HG02678 (cell line): ENCODE data around the gene ZNF519.
"Not testable (repeated sequence)": the region's sequence is repeated elsewhere in the genome, so short reads cannot be mapped to it uniquely, and the experiment has no call there.

Experiments
- ATAC-seq: cut with Tn5 transposase; IDR thresholded peaks from one replicate; pipeline ENCODE4 v1.9.1; 2021; ENCODE audit warnings: mild to moderate bottlenecking, moderate library complexity; ENCODE audit not compliant: unreplicated experiment

Gene ZNF519

DNA sequence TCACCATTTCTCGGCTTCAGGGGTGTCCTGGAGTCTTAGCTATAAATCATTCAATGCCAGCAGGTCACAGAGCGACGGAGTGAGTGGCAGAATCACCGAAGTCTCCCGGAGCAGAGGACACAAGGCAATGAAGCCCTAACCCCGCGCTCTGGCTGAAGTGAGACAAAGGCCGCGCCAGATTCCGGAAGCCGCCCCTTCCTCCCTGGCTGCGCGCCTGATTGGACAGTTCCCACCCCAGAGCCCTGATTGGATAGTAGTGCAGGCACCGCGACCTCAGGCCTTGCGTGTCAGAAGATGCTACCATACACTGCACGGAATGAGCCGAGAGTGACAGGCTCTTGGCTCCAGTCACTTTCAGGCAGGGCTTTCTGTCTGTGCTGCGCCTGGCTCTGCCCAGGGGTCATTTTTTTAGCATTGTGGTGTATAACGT is at the start of gene ZNF519:
Gene ZNF519, minus strand, starts transcription at position 165 of the 430 bp plus-strand sequence. Its CDS starts 158 bp downstream, at position 7.
- peak; percentile 100 for ATAC-seq

DNA sequence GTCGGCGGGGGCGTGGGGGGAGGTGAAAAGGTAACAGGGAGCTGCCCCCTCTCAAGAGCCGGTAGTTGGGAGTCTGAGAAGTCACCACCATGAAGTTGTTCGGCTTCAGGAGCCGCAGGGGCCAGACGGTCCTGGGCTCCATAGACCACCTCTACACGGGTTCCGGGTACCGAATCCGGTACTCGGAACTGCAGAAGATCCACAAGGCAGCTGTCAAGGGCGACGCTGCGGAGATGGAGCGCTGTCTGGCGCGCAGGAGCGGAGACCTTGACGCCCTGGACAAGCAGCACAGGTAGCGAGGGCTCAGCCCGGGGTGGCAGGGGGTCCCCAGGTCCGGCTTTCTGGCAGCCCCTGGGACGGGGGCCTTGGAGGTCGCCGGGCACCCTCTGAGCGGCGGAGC is 47.1 kb upstream of the ZNF519 start:
- ATAC-seq: no peak

DNA sequence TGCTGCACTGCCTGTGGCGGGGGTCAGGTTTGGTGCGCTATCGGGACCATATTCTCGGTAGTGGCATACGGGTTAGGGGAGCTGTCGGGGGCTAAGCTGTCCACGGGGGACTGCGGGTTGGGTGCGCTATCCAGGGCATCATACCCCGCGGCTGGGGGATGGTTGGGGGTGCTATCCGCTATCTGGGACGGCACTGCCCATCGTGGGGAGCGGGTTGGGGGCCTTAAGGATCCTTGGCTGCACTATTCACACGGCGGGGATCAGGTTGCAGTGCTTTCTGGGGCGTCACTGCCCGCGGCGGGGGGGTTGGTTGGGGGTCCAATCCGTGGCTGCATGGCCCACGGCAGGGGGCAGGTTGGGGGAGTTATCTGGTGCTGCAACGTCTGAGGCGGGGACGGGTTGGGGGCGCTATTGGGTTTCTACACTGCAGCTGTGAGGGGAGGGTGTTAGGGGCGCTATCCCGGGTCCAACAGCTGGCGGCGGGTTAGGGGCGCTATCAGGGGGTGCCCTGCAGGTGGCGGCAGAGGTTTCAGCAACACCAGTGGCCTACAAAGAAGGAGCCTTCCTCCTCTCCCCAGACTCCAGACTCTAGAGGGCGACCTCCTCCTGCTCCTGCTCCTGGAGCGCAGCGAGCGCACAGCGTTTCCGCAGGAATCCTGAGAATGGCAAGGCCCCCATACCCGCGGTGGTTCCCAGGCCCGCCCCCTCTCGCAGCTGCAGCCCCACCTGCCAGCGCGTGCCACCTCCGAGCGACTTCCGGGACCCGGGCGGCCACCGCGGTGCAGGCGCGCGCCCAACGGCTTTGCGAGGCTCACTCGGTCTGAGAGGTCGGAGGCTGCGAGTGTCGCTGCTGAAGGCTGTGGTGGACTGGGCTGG is 46.3 kb upstream of the ZNF519 start:
- ATAC-seq: peak; percentile 90

DNA sequence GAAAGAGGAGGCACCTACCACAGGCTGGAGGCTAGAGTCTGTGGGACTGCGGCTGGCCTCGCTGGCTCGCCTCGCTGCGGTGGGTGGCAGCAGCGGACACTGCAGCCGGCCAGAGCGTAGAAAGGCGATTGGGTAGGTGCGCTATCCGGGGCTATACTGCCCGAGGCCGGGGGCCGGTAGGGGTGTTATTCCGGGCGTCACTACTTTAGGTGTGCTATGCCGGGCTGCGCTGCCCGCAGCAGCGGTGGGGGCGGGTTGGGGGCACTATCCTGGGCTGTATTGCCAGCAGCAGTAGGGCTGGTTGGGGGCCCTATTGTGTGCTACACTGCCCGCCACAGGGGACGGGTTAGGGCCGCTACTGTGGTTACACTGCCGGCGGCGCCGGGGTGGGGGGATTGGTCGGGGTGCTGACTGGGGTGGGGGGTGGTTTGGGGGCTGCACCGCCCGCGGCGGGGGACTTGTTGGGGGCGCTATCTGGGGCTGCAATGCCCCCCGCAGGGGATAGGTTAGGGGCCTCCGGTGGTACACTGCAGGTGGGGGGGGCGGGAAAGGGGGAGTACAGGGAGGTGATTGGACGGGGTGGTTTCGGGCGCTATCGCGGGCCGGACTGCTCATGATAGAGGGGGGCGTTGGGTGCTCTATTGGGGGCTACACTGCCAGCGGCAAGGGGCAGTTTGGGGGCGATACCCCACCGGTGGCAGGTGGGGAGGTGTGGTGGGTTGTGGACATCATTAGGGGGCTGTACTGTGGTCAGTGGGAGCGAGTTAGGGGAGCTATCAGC is 45.5 kb upstream of the ZNF519 start:
- not testable (repeated sequence) for ATAC-seq

DNA sequence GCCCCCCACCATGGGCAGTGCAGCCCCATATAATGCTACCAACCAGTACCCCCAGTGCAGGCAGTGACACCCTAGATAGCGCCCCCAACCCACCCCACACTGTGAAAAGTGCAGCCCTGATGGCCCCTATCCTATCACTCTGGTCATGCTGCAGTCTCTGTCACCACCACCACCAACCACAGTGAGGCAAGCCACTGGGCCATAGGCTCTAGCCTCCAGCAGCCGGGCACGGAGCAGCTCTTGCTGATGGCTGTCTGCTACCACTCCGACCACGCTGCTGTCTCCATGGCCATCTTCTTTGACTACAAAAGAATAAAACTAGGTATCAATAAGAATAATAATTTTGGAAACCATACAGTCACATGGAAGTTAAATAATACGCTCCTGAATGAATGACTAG is 43.2 kb upstream of the ZNF519 start:
- ATAC-seq: not testable (repeated sequence)

DNA sequence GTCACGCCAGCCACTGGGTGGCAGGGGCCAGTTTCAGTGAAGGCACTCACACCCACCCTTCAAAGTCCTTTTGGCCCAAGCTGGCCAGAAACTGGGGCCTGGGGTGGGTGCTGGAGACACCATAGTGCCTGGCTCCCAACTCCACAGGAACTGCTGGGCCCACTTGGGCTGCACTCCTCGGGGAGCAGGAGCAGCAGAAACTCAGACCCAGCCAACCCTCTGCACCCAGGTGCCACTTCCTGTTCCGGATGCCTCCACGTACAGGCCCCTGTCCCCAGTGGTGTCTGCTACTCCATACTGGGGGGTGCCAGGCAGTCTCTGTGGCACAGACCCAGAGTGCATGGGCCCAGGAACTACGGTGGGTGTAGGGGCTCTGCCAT is 42.5 kb upstream of the ZNF519 start:
- no peak for ATAC-seq

DNA sequence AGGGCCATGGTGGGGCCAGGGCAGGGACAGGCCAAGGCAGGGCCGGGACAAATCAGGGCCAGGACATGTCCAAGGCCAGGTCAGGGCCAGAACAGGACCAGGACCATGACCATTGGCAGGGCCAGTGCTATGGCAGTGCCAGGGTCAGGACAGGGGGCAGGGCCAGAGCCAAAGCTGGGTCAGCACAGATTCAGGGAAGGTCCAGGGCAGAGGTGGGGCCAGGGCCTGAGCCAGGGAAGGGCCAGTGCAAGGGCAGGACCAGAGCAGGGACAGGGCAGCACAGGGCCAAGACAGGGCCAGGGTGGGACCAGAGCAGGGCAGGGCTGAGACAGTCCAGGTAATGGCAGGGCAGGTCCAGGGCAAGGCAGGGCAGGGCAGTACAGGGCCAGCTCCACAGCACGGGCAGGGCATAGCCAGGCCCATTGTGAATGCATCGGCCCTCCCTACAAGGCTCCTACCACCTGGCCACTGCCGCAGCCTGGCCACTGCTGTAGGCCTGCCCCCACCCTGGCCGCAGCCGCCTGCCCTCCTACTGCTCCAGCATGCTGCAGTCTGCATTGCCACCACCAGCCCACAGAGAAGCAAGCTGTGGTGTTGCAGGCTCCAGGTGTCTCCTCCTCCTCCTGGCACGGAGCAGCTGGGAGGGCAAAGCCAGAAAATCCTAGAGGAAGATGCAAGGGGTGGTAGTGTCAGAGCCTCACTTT is 41.9 kb upstream of the ZNF519 start:
- ATAC-seq: not testable (repeated sequence)

DNA sequence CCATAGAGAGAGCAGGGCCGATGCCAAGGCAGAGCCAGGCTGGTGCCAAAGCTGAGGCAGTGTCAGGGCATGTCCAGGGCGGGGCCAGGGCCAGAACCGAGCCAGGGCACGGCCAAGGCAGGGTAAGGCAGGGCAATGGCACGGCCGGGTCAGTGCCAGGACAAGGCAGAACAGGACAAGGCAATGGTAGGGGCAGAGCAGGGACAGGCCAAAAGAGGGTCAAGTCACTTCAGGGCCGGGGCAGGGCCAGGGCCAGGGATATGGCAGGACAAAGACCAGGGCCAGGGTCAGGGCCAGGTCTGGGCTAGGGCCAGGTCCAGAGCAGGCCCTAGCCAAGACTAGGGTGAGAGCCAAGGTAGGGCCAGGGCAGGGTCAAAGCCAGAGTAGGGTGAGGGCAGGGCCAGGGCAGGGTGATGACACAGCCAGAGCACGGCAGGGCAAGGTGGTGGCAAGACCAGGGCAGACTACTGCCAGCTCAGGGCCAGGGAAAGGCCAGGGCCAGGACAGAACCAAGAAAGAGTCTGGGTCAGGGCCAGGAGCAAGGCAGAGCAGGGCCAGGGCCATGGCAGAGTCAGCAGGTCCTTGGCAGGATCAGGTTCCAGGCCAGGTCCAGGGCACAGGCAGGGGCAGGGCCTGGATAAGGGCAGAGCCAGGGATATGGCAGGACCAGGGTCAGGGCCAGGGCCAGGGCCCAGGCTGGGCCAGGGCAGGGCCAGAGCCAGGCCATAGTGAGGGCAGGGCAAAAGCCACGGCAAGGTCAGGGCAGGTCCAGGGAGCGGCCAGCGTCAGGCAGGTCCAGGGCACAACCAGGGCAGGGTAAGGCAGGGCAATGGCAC is 41.1 kb upstream of the ZNF519 start:
- not testable (repeated sequence) for ATAC-seq

DNA sequence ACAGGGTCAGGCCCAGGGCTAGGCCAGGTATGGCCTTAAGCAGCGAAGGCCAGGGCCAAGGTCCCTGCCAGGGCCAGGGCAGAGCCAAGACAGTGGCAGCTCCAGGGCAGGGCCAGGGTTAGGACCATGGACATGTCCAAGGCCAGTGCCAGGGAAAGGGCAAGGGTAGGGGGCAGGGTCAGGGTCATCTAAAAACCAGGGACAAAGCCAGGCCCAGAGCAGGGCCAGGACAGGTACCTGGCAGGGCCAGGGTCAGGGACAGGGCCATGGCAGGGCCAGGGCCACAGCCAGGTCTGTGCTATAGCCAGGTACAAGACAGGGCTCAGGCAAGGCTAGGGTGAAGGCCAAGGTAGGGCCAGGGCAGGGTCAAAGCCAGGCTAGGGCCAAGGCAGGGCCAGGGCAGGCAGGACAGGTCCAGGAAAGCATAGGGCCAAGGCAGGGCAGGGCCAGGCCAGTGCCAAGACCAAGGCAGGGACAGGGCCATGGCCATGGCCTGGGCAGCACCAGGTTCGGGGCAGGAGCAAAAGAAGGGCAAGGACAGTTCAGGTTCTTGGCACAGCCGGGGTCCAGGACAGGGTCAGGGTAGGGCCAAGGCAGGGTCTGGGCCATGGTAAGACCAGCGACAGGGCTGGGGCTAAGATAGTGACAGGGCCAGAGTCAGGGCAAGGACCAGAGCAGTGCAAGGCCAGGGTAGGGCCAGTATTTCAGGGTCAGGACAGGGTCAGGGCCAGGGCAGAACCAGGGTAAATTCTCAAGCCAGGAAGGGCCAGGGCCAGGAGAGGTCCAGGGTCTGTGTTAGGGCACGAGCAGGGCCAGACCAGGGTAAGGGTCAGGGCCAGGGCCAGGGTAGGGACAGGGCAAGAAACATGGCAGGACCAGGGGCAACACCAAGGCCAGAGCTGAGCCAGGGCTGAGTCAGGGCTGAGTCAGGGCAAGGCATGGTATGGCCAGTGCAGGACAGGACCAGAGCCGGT is 40.2 kb upstream of the ZNF519 start:
- ATAC-seq: not testable (repeated sequence)

DNA sequence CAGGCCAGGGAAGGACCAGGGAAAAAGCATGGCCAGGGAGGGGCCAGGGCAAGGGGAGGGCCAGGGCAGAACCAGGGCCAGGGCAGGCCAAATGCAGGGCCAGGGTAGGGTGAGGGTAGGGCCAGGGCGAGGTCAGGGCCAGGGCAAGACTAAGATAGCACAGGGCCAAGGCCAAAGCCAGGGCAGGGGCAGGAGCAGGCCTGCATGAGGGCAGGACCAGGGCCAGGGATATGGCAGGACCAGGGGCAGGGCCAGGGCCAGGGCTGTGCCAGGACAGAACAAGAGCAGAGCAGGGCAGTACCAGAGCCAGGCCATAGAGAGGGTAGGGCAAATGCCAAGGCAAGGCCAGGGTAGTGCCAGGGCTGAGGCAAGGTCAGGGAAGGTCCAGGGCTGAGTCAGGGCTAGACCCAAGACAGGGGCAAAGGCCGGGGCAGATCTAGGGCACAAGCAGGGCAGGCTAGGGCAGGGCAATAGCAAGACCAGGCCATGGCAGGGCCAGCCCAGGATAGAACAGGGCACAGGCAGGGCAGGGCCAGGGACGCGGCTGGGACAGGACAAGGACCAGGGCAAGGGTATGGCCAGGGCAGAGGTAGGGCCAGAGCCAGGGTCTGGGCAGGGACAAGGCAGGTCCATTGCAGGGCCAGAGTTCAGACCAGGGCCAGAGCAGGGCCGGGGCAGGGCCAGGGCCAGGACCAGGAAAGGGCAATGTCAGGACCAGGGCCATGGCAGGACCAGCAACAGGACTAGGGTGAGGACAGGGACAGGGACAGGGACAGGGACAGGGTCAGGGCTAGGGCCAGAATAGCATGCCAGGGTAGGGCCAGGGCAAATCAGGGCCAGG is 39.3 kb upstream of the ZNF519 start:
- not testable (repeated sequence) for ATAC-seq

DNA sequence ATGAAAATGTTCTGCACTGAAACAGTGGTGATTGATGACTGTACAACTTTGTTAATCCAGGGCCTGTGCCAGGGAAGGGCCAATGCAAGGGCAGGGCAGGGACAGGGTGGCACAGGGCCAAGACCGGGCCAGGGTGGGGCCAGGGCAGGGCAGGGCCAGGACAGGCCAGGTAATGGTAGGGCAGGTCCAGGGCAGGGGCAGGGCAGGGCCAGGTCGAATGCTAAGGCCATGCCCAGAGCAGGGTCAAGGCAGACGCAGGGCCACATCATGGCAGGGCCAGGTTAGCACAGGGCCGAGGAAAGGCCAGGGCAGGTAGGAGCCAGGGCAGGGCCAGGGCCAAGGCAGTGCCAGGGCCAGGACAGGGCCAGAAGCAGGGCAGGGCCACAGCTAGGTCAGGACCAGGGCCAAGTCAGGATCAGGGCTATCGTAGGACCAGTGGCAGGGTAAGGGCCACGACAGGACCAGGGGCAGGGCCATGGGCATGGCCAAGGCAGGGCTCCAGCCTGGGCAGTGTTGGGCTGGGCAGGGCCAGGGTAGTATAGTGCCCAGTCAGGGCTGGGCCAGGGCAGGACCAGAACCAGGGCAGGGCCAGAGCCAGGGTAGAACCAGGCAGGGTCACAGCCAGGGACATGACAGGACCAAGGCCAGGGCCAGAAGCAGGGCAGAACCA is 38.3 kb upstream of the ZNF519 start:
- not testable (repeated sequence) for ATAC-seq

DNA sequence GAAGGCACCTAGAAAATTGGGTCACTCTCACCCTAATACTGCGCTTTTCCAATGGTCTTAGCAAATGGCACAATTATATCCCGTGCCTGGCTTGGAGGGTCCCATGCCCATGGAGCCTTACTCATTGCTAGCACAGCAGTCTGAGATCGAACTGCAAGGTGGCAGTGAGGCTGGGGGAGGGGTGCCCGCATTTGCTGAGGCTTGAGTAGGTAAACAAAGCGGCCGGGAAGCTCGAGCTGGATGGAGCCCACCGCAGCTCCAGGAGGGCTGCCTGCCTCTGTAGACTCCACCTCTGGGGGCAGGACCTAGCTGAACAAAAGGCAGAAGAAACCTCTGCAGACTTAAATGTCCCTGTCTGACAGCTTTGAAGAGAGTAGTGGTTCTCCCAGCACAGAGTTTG is 30.7 kb upstream of the ZNF519 start:
- ATAC-seq: not testable (repeated sequence)

DNA sequence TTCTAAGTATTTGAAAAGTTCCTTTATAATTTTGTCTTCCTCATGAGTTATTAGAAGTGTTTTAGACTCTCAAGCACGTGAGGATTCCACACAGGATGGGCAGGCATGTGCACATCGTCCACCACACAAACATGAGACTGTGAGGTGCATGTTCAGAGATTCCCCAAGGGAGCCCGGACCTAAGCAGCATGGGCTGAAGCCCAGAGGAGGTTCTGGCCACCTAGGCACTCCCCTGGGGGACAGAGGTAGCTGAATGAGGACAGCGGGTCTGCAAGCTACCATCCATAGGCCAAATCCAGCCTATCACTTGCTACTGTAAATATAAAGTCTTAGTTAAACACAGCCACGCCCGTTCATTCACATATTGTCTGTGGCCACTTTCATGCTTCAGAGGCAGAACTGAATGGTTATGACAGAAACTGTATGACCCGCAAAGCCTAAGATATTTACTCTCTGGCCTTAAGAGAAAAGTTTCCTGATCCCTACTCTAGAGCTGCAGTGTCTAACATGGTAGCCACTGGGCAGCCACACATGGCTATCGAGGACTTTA is 19.4 kb upstream of the ZNF519 start:
- not testable (repeated sequence) for ATAC-seq

DNA sequence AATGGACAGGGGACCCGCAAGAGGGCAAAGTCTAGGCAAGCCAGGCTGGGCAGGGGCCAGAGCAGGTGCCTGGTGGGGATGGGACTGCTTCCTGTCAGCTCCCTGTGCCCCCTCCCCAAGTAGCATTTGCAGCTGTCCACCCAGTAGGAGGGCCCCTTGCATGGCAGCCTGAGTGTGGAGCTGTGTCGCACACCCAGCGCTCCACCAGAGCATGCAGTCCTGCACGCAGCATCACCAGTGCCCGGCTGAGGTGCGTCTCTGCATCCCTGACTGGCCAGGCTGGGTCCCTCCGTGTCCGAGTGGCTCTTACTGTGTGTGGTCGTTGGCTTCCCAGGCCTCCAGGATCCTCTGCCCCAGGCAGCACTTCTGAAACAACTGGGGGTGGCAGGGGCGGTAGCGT is 18.5 kb upstream of the ZNF519 start:
- not testable (repeated sequence) for ATAC-seq

DNA sequence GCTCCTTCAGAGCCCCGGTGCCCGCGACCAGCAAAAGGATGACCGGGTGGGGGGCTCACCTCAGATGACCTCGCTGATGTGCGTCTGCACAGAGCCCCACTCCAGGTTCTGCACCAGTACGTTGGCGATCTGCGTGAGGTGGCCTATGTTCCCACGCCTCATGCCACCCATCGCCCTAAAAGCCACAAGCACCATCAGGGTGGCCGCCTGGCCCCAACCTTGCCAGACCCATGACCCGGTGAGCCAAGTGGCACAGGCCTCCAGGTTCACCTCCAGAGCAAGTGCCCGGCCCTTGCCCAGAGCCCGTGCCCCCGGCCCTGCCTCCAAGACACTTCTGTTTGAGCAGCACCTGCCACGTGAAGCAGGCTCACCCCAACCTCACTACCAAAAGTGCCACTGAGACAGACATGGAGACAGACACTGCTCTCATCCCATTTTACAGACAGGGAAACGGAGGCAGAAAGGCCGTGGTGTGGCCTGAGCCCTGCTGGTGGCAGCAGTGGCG is 17.7 kb upstream of the ZNF519 start:
- not testable (repeated sequence) for ATAC-seq

DNA sequence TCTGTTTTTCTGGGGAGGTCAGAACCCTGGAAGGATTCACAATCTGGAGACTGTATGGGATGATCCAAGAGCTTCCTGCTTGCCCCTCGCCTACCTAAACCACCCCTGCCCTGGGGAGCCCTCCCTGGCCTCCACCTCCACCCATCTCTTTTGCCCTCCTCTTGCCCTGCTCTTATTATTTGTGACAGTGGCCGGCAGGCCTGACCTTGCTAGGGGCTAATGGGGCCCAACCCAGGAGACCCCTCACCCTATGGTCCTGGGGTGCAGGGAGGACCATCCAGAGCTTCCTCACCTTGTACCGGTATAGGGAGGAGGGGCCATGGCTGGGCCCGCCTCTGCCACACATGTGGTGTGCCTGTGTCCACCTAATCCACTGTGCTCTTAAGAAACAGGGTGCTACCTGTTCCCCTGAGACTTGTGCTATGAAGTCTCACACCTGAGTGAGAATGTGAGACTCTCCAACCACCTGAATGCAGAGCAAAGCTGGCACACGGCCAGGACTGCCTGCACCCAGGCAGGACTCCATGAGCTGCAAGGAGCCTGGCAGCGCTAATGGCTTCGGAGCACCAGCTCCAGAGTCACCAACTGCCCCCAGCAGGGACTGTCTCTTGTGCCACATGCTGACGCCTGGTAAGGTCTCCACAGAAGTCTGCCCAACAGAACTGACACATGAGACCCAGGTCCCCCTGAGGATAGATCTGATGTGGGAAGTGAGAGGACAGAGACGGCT is 17.1 kb upstream of the ZNF519 start:
- not testable (repeated sequence) for ATAC-seq
